ENCODE data around the gene PRKCB. TPM values are rescaled to one million over a fixed set of nuclear protein-coding genes. Genes with fewer than 3 reads are reported as not detected.

The PRKCB gene
- total RNA-seq, 4 donors from 2014 or later: 7.0 to 88.3 (median 15.9) TPM

- Histone ChIP-seq H3K27ac (no peak overlapping the region), H3K27me3 (no peaks in the 10 kb centered on the region), H3K4me1 (peaks cover 0 to 8% (median 0%) of the 10 kb centered on the region in 4 donors), H3K4me3 (no peak overlapping the region), H3K9me3 (no peaks in the 10 kb centered on the region), H3K36me3 (no peaks in the 10 kb centered on the region)
- no peak for DNase-seq
- TF ChIP-seq POLR2A (IDR thresholded peaks at IDR 0.05): no peak
- no peak for TF ChIP-seq CTCF (IDR thresholded peaks at IDR 0.05)
Measured at GRCh38 chr16:24117680-24118079, 281.9 kb downstream of the PRKCB start.

GRCh38 chr16:24118126-24118821, 282.5 kb downstream of the PRKCB start:
- no peaks in the 10 kb centered on the region for H3K36me3 ChIP-seq
- peaks cover 0 to 8% (median 0%) of the 10 kb centered on the region in 4 donors for H3K4me1 ChIP-seq
- H3K4me3 ChIP-seq: no peak overlapping the region
- no peaks in the 10 kb centered on the region for H3K27me3 ChIP-seq
- TF ChIP-seq CTCF (IDR thresholded peaks at IDR 0.05) (no peak), POLR2A (IDR thresholded peaks at IDR 0.05) (no peak)
- H3K9me3 ChIP-seq: no peaks in the 10 kb centered on the region
- DNase-seq: no peak
- H3K27ac ChIP-seq: no peak overlapping the region

GRCh38 chr16:24119807-24120206, 284.0 kb downstream of the PRKCB start:
- H3K4me3 ChIP-seq: no peak overlapping the region
- DNase-seq: no peak
- H3K4me1 ChIP-seq: peaks cover 0 to 8% (median 0%) of the 10 kb centered on the region in 4 donors
- H3K27ac ChIP-seq: no peak overlapping the region
- H3K36me3 ChIP-seq: no peaks in the 10 kb centered on the region
- H3K9me3 ChIP-seq: no peaks in the 10 kb centered on the region
- H3K27me3 ChIP-seq: no peaks in the 10 kb centered on the region
- TF ChIP-seq CTCF (IDR thresholded peaks at IDR 0.05): no peak
- no peak for TF ChIP-seq POLR2A (IDR thresholded peaks at IDR 0.05)

- no peak for TF ChIP-seq CTCF (IDR thresholded peaks at IDR 0.05)
- no peak for TF ChIP-seq POLR2A (IDR thresholded peaks at IDR 0.05)
- DNase-seq: no peak
- Histone ChIP-seq H3K9me3 (no peaks in the 10 kb centered on the region), H3K4me1 (no peaks in the 10 kb centered on the region), H3K27ac (no peak overlapping the region), H3K4me3 (no peak overlapping the region), H3K36me3 (no peaks in the 10 kb centered on the region), H3K27me3 (no peaks in the 10 kb centered on the region)
Measured at GRCh38 chr16:24123275-24123674, 287.5 kb downstream of the PRKCB start.

- TF ChIP-seq CTCF (IDR thresholded peaks at IDR 0.05) (no peak), POLR2A (IDR thresholded peaks at IDR 0.05) (no peak)
- Histone ChIP-seq H3K36me3 (no peaks in the 10 kb centered on the region), H3K27me3 (no peaks in the 10 kb centered on the region), H3K27ac (no peak overlapping the region), H3K9me3 (no peaks in the 10 kb centered on the region), H3K4me3 (no peak overlapping the region), H3K4me1 (no peaks in the 10 kb centered on the region)
- DNase-seq: no peak
Measured at GRCh38 chr16:24124291-24124690, 288.5 kb downstream of the PRKCB start.
